ENCODE data around the gene FSD1L.

The FSD1L gene

DNA sequence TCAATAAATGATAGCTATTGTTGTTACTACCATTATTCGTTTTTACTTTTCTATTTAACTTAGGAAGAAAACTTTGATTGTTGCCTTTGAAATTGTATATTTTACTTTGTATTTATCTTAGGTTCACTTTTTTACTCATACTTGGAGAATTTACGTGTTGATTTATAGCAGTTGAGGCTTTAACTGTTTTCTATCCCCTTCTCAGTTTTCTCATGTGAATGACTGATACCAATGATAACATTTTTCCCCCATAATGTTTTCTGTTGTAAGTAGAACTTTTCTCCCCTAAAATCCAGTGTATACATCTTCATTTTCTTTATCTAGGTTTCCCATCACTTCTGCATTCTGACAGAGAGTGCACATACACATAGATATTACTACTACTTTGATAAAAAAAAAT, 54.4 kb downstream of the FSD1L start:
- no peak overlapping the region for H3K9ac ChIP-seq (ENCODE audit: low read length)
- H3K4me3 ChIP-seq (ENCODE audit: insufficient read depth, low read length, poor library complexity, severe bottlenecking) = no peak overlapping the region
- no peaks in the 10 kb centered on the region for H3K36me3 ChIP-seq (ENCODE audit: low read length)
- no peak overlapping the region for H2AFZ ChIP-seq (ENCODE audit: low read depth, low read length, severe bottlenecking)
- H3K27me3 ChIP-seq (ENCODE audit: low read length) = no peaks in the 10 kb centered on the region
- no peak overlapping the region for H3K27ac ChIP-seq (ENCODE audit: low read depth, low read length)
- H3K9me3 ChIP-seq (ENCODE audit: insufficient read depth, low read length) = no peaks in the 10 kb centered on the region
- TF ChIP-seq EZH2phosphoT487 (conservative IDR thresholded peaks at IDR 0.05; ENCODE audit: low read length) (no peak), CTCF (IDR thresholded peaks at IDR 0.05; ENCODE audit: insufficient read depth, low read length, poor library complexity, severe bottlenecking) (no peak)
- H3K9me2 ChIP-seq (replicated peaks; ENCODE audit: insufficient read depth, low read length) = no peaks in the 10 kb centered on the region
- no peaks in the 10 kb centered on the region for H4K20me1 ChIP-seq (ENCODE audit: low read depth, low read length)
- H3K4me2 ChIP-seq (ENCODE audit: low read depth, low read length, poor library complexity, severe bottlenecking) = no peak overlapping the region
- no peaks in the 10 kb centered on the region for H3F3A ChIP-seq (ENCODE audit: insufficient read depth)
- no peaks in the 10 kb centered on the region for H3K79me2 ChIP-seq (ENCODE audit: insufficient read depth, low read length)

GRCh38 chr9:105503881-105504280, 56.0 kb downstream of the FSD1L start:
- Histone ChIP-seq H3K9ac (ENCODE audit: low read length) (no peak overlapping the region), H3K27me3 (ENCODE audit: low read length) (no peaks in the 10 kb centered on the region), H3K4me3 (ENCODE audit: insufficient read depth, low read length, poor library complexity, severe bottlenecking) (no peak overlapping the region), H3K9me2 (replicated peaks; ENCODE audit: insufficient read depth, low read length) (no peaks in the 10 kb centered on the region), H3F3A (ENCODE audit: insufficient read depth) (no peaks in the 10 kb centered on the region), H3K79me2 (ENCODE audit: insufficient read depth, low read length) (no peaks in the 10 kb centered on the region), H3K9me3 (ENCODE audit: insufficient read depth, low read length) (no peaks in the 10 kb centered on the region), H4K20me1 (ENCODE audit: low read depth, low read length) (no peaks in the 10 kb centered on the region), H3K27ac (ENCODE audit: low read depth, low read length) (no peak overlapping the region), H2AFZ (ENCODE audit: low read depth, low read length, severe bottlenecking) (no peak overlapping the region), H3K4me2 (ENCODE audit: low read depth, low read length, poor library complexity, severe bottlenecking) (no peak overlapping the region), H3K36me3 (ENCODE audit: low read length) (no peaks in the 10 kb centered on the region)
- TF ChIP-seq CTCF (IDR thresholded peaks at IDR 0.05; ENCODE audit: insufficient read depth, low read length, poor library complexity, severe bottlenecking) (no peak), EZH2phosphoT487 (conservative IDR thresholded peaks at IDR 0.05; ENCODE audit: low read length) (no peak)

GRCh38 chr9:105507096-105507790, 59.4 kb downstream of the FSD1L start:
- Histone ChIP-seq H3K9me2 (replicated peaks; ENCODE audit: insufficient read depth, low read length) (no peaks in the 10 kb centered on the region), H3K9me3 (ENCODE audit: insufficient read depth, low read length) (no peaks in the 10 kb centered on the region), H3K79me2 (ENCODE audit: insufficient read depth, low read length) (no peaks in the 10 kb centered on the region), H3F3A (ENCODE audit: insufficient read depth) (no peaks in the 10 kb centered on the region), H3K4me2 (ENCODE audit: low read depth, low read length, poor library complexity, severe bottlenecking) (no peak overlapping the region), H3K9ac (ENCODE audit: low read length) (no peak overlapping the region), H3K4me3 (ENCODE audit: insufficient read depth, low read length, poor library complexity, severe bottlenecking) (no peak overlapping the region), H4K20me1 (ENCODE audit: low read depth, low read length) (no peaks in the 10 kb centered on the region), H3K27me3 (ENCODE audit: low read length) (no peaks in the 10 kb centered on the region), H2AFZ (ENCODE audit: low read depth, low read length, severe bottlenecking) (no peak overlapping the region), H3K36me3 (ENCODE audit: low read length) (no peaks in the 10 kb centered on the region; the same call in 1 of the 2 replicates), H3K27ac (ENCODE audit: low read depth, low read length) (no peak overlapping the region)
- TF ChIP-seq EZH2phosphoT487 (conservative IDR thresholded peaks at IDR 0.05; ENCODE audit: low read length) (no peak), CTCF (IDR thresholded peaks at IDR 0.05; ENCODE audit: insufficient read depth, low read length, poor library complexity, severe bottlenecking) (no peak)
